Tibial nerve (tissue), 4 donors: ENCODE data around the gene PTPRD.

Experiments
- CTCF ChIP-seq, 5 experiments: fragments of 200-600 bp in 3 of 5; fragments of 450-650 bp in 2 of 5; sonication (generic) in 3 of 5; IDR thresholded peaks; one replicate each; pipeline ENCODE4 v1.5.1; 2016 to 2019; ENCODE audit warnings: antibody characterized with exemption in 5 of 5, mild to moderate bottlenecking in 3 of 5, moderate library complexity in 2 of 5
- EP300 ChIP-seq, 2 donors: sonication (generic); formaldehyde crosslinking; IDR thresholded peaks; one replicate each; pipeline ENCODE4 v1.6.1; 2017; ENCODE audit warnings: antibody characterized with exemption in 2 of 2, mild to moderate bottlenecking in 1 of 2
- POLR2A ChIP-seq, 2 donors: fragments of 450-650 bp; IDR thresholded peaks; one replicate each; pipeline ENCODE4 v1.6.1; 2017; ENCODE audit warnings: antibody characterized with exemption in 2 of 2, mild to moderate bottlenecking in 2 of 2, moderate library complexity in 2 of 2

DNA sequence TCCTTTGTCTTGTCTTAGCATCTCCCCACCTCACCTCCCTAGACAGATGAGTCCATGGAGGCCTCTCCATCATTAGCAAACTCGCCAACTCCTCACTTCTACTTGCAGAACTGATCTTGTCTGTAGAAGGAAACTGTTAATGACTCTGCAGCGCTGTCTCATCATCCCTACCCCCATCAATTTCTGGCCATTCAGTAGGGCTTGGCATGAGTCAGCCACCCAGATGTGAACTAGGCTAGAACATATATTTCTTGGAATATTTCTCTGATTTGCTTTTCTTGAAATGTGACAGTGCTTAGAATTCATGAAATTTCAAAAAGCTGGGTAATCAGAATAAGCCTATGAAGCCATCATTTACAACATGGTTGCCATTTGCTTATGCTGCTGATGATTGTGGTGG is 1688.2 kb downstream of the PTPRD start:
- no peak for TF ChIP-seq CTCF (IDR thresholded peaks at IDR 0.05)
- TF ChIP-seq POLR2A (IDR thresholded peaks at IDR 0.05): no peak
- no peak for TF ChIP-seq EP300 (IDR thresholded peaks at IDR 0.05)
